ENCODE results near the gene ARMC10.
"Not testable (repeated sequence)": the region's sequence is repeated elsewhere in the genome, so short reads cannot be mapped to it uniquely, and the experiment has no call there.

Gene ARMC10

DNA sequence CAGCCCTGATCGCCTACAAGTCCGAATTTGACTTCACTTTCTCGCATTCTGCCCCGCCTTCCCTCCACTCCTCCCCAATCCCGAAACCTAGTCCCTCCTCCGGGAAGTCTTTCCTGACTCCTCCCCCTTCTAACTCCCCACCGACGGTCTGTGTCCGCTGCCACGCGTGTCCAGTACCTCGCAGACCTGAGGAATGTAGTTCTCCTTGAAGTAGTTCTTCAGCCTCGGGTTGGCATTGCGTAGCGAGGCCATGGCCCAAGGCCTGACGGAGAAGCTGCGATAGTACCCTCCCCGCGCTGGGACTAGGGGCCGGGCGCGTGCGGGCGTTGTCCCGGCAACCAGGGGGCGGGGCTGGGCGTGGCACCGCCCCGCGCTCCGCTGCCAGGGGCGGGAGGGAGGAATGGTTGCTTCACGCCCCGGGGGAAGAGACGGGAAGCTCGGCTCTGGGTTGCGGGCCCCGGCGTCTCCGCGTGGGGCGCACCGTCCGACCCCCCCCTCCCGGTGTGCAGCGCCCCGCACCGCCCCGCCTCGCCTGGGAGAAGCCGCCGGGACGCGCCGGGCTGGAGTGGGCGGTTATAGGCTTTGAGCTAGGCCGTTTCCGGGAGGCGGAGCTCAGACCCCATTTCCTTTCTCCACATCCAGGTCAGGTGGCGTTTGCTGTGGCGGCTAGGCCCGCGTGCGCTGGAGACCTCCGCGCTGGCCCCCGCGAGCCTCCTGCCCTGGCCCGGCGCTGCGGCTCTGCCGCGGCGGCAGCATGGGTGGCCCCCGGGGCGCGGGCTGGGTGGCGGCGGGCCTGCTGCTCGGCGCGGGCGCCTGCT, at the start of gene ARMC10, which contains the start of gene FBXL13:
ARMC10 (plus strand) TSS at position 622 of the 818 bp plus-strand sequence; CDS start at position 755, 133 bp downstream.
FBXL13 (minus strand) TSS at position 278 of the 818 bp plus-strand sequence.
- peak; percentile 88 for DNase-seq

DNA sequence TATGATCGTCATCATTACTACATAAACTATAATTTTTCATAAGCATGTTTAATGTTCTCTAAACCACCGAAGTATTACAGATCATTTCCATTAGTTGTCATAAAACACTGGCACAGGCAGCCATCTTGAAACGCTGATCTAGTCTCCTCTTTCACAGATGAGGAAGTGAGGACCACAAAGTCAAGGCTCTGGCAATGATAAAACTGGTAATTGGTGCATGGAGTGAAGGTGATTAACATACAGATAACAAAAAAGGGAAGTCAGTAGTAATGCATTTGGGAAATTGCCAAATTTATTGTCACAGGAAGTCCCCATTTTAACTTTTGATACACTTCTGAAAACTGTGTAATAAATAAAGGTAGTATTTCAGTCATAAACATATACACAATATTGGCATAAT, 49.6 kb upstream of the ARMC10 start:
- DNase-seq = no peak

DNA sequence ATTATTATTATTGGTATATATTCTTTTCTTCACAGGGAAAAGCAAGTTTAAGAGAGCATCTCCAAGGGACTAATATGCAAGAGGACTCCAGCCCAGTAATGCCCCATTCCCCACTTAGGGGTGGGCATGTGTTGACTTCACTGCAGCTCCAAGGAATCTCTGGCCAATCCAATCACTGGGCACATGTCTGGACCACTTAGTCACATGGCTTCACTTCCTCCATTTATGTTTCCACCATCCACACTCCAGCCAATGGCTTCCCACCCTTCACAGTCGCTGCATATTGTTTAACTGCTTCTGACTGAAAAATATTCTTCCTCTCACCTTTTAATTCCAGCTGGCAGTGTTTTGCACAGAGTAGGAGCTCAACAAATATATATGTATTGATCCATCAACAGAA, 43.9 kb upstream of the ARMC10 start:
- DNase-seq = no peak

DNA sequence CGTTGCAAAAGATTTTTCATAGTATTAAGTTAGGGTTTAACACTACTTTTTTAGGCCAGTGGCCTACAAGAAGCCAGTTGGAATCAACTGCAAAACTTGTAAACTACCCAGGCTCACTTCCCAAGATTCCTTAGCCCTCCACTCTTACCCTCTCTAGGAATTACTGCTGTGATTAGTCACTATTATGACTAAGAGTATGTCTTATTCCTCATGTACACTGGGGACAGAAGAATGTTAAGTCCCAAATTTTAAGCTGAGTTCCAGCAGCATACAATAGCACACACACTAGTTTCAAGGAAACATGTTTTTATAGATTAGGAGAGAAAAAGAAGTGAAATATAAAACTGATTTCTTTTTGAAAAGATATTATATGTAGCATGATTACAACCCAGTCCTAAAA, 43.2 kb upstream of the ARMC10 start:
- no peak for DNase-seq

DNA sequence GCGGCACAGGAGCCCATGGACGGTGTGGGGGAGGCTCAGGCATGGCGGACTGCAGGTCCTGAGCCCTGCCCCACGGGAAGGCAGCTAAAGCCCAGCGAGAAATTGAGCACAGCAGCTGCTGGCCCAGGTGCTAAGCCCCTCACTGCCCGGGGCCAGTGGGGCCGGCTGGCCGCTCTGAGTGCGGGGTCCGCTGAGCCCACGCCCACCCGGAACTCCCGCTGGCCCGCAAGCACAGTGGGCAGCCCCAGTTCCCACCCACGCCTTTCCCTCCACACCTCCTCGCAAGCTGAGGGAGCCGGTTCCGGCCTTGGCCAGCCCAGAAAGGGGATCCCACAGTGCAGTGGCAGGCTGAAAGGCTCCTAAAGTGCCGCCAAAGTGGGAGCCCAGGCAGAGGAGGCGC, 40.6 kb upstream of the ARMC10 start:
- DNase-seq = not testable (repeated sequence)

DNA sequence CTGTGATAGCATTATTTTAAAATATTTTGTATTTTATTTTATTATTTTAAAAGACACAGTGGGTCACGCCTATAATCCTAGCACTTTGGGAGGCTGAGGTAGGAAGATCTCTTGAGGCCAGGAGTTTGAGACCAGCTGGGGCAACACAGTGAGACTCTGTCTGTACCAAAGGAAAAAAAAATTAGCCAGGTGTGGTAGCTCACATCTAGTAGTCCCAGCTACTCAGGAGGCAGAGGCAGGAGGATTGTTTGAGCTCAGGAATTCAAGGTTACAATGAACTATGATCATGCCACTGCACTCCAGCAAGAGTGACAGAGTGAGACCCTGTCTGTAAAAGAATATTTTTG, 37.5 kb upstream of the ARMC10 start:
- DNase-seq = no peak

DNA sequence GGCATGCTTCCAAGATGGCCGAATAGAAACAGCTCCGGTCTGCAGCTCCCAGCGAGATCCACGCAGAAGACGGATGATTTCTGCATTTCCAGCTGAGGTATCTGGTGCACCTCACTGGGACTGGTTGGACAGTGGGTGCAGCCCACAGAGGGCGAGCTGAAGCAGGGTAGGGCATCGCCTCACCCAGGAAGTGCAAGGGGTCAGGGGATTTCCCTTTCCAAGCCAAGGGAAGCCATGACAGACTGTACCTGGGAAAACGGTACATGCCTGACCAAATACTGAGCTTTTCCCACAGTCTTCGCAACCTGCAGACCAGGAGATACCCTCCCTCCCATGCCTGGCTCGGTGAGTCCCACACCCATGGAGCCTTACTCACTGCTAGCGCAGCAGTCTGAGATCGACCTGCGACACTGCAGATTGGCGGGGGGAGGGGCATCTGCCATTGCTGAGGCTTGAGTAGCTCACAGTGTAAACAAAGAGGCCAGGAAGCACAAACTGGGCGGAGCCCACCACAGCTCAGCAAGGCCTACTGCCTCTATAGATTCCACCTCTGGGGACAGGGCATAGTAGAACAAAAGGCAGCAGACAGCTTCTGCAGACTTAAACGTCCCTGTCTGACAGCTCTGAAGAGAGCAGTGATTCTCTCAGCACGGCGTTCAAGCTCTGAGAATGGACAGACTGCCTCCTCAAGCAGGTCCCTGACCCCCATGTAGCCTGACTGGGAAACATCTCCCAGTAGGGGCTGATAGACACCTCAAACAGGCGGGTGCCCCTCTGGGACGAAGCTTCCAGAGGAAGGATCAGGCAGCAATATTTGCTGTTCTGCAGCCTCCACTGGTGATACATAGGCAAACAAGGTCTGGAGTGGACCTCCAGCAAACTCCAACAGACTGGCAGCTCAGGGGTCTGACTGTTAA, 36.9 kb upstream of the ARMC10 start:
- not testable (repeated sequence) for DNase-seq

DNA sequence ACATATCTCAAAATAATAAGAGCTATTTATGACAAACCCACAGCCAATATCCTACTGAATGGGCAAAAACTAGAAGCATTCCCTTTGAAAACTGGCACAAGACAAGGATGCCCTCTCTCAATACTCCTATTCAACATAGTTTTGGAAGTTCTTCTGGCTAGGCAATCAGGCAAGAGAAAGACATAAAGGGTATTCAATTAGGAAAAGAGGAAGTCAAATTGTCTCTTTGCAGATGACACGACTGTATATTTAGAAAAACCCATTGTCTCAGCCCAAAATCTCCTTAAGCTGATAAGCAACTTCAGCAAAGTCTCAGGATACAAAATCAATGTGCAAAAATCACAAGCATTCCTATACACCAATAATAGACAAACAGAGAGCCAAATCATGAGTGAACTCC, 33.1 kb upstream of the ARMC10 start:
- DNase-seq = not testable (repeated sequence)

DNA sequence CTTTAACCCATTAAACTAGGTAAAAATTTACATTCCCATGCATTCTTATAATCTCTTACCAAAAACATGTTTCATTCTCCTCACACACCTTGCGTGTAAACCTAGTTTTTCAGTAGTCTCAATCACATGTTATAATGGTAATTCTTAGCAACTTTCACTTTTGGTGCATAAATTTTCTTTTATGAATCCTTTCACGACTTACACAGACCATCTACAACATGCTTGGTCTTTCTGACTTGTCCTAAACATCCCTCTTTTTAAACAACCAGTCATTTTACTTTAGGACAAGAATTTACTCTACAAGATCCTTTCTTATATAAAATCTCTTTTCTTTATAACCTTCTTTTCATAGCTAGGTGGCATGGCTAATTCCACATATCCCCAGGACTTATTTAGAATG, 26.1 kb upstream of the ARMC10 start:
- DNase-seq = no peak

DNA sequence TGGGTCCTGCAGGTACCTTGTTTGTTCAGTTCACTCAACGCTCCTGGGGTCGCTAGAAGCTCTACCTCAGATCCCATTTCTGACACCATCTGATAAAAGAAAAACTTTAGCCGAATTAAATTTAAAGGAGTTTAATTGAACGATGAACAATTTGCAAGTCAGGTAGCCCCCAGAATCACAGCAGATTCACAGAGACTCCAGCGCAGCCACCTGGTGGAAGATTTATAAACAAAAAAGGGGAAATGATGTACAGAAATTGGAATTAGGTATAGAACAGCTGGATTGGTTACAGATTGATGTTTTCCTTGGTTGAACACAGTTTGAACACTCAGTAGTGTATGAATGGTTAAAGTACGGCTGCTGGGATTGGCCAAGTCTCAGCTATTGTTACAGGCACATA, 23.4 kb upstream of the ARMC10 start:
- DNase-seq = no peak

DNA sequence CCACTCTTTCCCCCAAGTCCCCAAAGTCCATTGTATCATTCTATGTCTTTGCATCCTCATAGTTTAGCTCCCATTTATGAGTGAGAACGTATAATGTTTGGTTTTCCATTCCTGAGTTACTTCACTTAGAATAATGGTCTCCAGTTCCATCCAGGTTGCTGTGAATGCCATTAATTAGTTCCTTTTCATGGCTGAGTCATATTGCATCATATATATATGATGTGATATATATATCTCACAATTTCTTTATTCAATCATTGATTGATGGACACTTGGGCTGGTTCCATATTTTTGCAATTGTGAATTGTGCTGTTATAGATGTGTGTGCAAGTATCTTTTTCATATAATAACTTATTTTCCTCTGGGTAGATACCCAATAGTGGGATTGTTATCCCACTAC, 18.9 kb upstream of the ARMC10 start:
- not testable (repeated sequence) for DNase-seq

DNA sequence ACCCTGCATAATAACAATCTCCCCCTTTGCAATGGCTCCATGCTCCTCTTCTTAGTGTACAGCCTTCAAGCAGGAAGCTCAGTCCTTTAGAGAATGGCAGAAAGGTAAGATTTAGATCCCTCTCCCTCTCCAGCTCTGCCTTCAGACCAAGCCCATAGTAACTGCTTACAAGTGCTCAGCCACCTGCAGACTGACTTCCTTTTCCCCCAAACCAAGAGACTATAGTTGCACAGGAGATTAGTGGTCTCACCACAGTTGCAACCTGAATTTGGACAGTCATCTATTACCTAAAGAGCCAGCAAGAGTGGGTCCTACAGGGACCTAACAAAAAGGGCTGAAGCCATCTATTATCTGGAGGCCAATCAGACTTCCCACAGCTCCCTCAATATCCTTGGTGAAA, 16.8 kb upstream of the ARMC10 start:
- DNase-seq = no peak

DNA sequence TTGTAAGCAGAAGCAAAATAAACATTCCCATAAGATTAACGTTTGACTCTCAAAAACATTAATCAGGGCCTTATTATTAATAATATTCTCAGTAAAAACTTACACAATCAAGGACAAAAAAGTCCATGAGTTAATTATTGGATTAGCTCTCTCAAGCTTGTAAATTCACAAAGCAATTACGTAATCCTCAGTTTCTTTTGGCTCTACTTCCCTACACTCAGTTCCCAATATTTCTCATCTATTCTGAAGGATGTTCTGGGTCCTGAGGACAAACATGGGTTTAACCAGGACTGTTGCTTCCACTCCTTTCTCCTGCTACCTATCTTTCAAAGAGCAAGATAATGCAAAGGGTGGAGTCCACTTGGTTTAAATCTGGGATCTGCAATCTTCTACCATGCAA, 15.5 kb upstream of the ARMC10 start:
- DNase-seq = no peak

DNA sequence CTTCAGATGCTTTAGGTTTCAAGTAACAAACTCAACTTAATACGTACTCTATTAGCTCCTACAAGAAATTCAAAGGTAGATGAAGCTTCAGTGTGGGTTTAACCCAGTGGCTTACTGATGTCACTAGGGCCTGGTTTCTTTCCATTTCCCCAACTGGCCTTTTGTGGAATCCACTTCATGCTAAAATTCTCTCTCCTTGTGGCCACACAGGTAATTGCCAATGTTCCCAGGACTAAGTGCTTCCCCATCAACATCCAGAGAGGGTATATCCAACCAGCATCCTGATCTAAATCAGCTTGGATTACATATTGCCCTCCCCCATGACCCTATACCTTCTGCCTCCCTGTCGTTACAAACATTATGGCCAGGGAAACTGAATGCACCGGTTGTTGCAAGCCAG, 11.0 kb upstream of the ARMC10 start:
- DNase-seq = no peak

DNA sequence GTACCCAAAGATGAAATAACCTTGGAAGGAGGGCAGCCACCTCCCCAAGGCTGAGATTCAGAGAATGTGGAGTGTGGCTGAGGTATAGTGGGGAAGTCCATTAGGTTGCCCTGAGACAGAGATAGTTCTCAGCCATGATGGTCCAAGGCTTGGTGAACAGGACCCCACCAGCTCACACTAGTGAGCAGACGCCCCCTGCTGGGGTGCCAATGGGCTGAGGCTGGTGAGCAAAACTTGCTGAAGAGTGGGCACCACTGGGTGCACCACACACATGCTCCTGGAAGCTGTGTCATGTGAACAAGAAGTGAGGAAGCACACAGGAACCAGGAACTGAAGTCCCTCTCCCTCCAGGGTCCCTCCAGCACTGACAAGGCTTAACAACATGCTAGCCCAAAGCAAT, 9.3 kb upstream of the ARMC10 start:
- peak; percentile 38 for DNase-seq

DNA sequence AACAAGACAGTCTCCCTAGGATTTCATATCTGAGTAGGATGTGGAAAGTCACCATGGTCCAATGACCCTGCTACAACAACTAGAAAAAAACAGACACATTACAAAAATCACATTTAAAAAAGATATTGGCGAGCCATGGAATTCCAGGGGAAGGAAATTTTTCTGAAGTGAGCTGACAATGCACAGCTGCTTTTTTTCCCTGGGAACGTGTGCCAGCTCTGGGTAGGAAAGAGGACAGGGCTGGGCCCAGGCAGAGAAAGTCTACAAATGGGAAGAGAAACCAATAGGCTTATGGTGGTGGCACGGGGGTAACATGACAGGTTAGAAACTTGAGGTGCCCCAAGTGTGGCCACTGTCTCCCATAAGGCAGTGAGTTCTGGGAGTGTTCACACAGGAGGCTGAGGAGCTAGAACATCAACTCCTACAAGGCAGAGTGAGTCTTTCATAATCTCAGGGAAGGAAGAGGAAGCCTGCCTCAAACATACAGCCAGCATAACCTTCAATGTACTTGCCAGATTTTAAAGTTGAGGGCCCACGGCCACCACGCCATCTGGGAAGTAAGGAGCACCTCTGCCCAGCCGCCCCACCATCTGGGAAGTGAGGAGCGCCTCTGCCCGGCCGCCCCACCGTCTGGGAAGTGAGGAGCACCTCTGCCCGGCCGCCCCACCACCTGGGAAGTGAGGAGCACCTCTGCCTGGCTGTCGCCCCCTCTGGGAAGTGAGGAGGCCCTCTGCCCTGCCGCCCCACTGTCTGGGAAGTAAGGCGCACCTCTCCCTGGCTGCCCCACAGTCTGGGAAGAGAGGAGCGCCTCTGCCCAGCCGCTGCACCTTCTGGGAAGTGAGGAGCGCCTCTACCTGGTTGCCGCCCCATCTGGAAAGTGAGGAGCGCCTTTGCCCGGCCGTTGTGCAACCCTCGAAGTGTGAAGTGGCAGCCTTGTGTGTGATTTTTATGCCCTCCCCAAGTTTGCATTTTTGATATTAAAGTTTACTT, 6.2 kb upstream of the ARMC10 start:
- DNase-seq = no peak

DNA sequence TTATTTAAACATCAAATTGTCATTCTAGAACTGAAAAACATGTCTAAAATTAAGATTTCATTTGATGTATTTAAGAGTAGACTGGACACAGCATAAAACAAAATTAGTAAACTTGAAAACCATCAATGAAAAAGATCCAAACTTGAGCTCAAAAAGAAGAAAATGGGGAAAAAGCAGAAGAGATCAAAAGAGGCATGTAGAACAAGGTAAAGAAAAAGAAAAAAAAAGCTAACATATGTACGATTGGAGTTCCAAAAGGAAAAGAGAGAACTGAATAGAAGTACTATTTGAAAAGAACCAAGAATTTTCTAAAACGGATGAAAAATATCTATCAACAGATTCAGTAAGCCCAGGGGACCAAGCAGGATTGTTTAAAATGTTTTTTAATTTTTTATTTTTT, 3.9 kb upstream of the ARMC10 start:
- no peak for DNase-seq

DNA sequence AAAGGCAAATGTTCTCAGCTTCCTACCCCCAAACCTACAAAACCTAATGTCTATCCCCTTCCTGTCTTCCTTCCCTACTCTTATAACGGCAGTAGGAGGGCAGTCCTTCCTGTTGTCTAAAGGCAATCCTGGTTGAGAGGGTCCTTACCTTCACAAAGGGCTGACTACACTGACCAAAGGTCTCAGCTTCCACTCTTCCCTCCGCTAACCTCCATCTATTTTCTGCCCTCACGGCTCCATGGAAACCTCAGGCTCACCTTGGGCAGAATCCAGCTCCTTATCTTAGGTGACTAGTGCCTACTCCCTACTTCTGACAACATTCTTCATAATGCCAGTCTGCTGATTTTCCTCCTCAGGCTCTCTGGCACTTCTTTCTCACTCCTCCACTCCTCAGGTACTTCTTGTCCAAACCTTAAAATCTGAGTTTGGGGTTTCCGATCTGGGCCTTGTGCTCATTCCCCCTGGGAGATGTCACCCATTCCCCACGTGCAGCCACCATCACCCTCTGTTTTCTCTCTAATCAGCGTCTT, 886 bp upstream of the ARMC10 start:
- DNase-seq = no peak

DNA sequence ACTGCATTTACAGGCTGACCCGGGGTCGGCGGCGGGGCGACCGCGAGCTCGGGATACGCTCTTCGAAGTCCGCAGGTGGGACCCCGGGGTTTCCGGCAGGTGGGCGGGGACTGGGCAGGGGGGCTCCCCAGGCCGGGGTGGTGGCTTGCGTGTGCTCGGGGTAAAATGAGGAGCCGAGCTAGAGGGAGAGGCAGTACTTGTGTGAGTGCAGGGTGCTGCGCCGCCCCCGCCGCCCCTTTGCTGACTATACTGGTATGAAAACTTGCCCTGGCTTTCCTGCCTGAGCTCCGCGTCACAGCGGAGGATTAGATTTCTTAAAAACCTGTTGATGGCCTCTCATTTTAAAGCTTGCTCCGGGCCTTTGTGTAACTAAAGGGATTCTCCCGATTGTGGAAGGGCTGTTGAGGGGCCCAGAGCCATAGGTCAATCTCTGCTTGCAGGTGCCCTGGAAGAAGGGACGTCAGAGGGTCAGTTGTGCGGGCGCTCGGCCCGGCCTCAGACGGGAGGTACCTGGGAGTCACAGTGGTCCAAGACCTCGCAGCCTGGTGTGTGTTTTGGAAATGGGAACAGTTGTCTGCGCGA, 488 bp downstream of the ARMC10 start:
- peak; percentile 57 for DNase-seq

DNA sequence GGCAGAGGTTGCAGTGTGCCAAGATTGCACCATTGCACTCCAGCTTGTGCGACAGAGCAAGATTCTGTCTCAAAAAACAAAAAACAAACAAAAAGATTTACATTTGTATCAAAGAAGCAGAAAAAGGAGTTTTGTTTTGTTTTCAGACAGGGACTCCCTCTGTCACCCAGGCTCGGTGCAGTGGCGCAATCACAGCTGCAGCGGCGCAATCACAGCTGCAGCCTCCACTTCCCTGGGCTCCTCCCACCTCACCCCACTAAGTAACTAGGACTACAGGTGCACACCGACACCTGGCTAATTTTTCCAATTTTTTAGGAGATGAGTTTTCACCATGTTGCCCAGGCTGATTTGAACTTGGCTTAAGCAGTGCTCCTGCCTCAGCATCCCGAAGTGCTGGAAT, 1.8 kb downstream of the ARMC10 start:
- DNase-seq = no peak

DNA sequence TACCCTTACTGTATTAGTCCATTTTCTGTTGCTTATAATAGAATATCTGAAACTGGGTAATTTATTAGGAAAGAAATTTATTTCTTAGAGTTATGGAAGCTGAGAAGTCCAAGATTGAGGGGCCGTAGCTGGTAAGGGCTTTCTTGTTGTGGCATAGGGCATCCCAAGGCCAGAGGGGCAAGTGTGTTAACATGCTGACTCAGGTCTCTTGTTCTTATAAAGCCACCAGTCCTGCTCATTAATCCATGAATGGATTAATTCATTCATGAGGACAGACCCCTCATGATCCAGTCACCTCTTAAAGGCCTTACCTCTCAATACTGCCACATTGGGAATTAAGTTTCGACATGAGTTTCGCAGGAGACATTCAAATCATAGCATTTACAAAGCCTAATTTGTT, 2.4 kb downstream of the ARMC10 start:
- no peak for DNase-seq

DNA sequence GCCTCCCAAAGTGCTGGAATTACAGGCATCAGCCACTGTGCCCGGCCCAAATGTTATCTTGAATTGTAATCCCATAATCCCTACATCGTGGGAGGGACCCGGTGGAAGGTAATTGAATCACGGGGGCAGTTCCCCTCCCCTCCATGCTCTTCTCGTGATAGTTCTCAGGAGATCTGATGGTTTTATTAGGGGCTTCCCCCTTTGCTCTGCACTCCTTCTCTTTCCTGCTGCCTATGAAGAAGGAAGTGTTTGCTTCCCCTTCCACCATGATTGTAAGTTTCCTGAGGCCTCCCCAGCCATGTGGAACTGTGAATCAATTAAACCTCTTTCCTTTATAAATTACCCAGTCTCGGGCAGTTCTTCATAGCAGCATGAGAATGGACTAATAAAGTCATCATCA, 3.3 kb downstream of the ARMC10 start:
- DNase-seq = not testable (repeated sequence)

All from activated CD4-positive, alpha-beta T cell treated with anti-CD3 and anti-CD28 coated beads, Interleukin-2, amount 50 U/mL, for 1 hour (primary cell).